KMS-11 (cell line): ENCODE measurements around the gene RPA1.

Experiments
- H2AFZ ChIP-seq: fragments of 200-600 bp; sonication (generic); 2 replicates; pipeline ENCODE4 v1.6.1; 2016; ENCODE audit warnings: antibody characterized with exemption, mixed run types, low read depth
- H3K27ac ChIP-seq: fragments of 200-600 bp; sonication (generic); 2 replicates; pipeline ENCODE4 v1.6.1; 2016; ENCODE audit warnings: mild to moderate bottlenecking, mixed run types
- H3K27me3 ChIP-seq: fragments of 200-600 bp; sonication (generic); 2 replicates; pipeline ENCODE4 v1.6.1; 2017; ENCODE audit warnings: mild to moderate bottlenecking, low read depth, mixed run types, moderate library complexity; ENCODE audit not compliant: insufficient read depth
- H3K36me3 ChIP-seq: fragments of 200-600 bp; sonication (generic); 2 replicates; pipeline ENCODE4 v1.6.1; 2017; ENCODE audit warnings: mild to moderate bottlenecking, mixed run types; ENCODE audit not compliant: insufficient read depth
- H3K4me1 ChIP-seq: fragments of 200-600 bp; sonication (generic); 2 replicates; pipeline ENCODE4 v1.6.1; 2016; ENCODE audit warnings: mild to moderate bottlenecking, low read depth, mixed run types; ENCODE audit not compliant: poor library complexity, severe bottlenecking
- H3K4me2 ChIP-seq: fragments of 200-600 bp; sonication (generic); 2 replicates; pipeline ENCODE4 v1.7.0; 2016; ENCODE audit warnings: mild to moderate bottlenecking, mixed run types
- H3K4me3 ChIP-seq: fragments of 200-600 bp; sonication (generic); IDR thresholded peaks from 2 replicates; pipeline ENCODE4 v1.6.1; 2017; ENCODE audit warnings: low read depth, low read length, mixed read lengths; ENCODE audit not compliant: insufficient read depth
- H3K79me2 ChIP-seq: fragments of 200-600 bp; sonication (generic); 2 replicates; pipeline ENCODE4 v1.6.1; 2016; ENCODE audit warnings: low read depth, mixed run types; ENCODE audit not compliant: insufficient read depth
- H3K9ac ChIP-seq: fragments of 200-600 bp; sonication (generic); 2 replicates; pipeline ENCODE4 v1.6.1; 2016; ENCODE audit warnings: mild to moderate bottlenecking, mixed run types
- H4K20me1 ChIP-seq: fragments of 200-600 bp; sonication (generic); 2 replicates; pipeline ENCODE4 v1.6.1; 2016; ENCODE audit warnings: mild to moderate bottlenecking, mixed run types; ENCODE audit not compliant: insufficient read depth
- CTCF ChIP-seq: fragments of 200-600 bp; sonication (generic); conservative IDR thresholded peaks from 2 replicates; pipeline ENCODE4 v1.6.1; 2017; ENCODE audit warnings: low read depth, mild to moderate bottlenecking, antibody characterized with exemption, low read length, moderate library complexity, mixed read lengths

RPA1 gene

GRCh38 chr17:1860978-1861377, 31.2 kb downstream of the RPA1 start:
- Histone ChIP-seq H3K27ac (no peak overlapping the region), H3K79me2 (no peaks in the 10 kb centered on the region), H3K4me1 (no peaks in the 10 kb centered on the region), H3K4me3 (no peak overlapping the region), H4K20me1 (no peaks in the 10 kb centered on the region), H3K4me2 (no peak overlapping the region), H3K27me3 (no peaks in the 10 kb centered on the region), H2AFZ (no peak overlapping the region), H3K36me3 (no peaks in the 10 kb centered on the region), H3K9ac (no peak overlapping the region)
- TF ChIP-seq CTCF = no peak

GRCh38 chr17:1861391-1862010, 31.7 kb downstream of the RPA1 start:
- Histone ChIP-seq H3K27me3 (no peaks in the 10 kb centered on the region), H3K4me2 (no peak overlapping the region), H3K9ac (no peak overlapping the region), H3K27ac (no peak overlapping the region), H4K20me1 (no peaks in the 10 kb centered on the region), H3K79me2 (no peaks in the 10 kb centered on the region), H3K36me3 (no peaks in the 10 kb centered on the region), H3K4me3 (no peak overlapping the region), H3K4me1 (no peaks in the 10 kb centered on the region), H2AFZ (no peak overlapping the region)
- no peak for TF ChIP-seq CTCF

- TF ChIP-seq CTCF = no peak; the same call in 1 of the 2 replicates
- Histone ChIP-seq H3K36me3 (no peaks in the 10 kb centered on the region), H4K20me1 (no peaks in the 10 kb centered on the region), H3K4me1 (peaks cover 19% of the 10 kb centered on the region), H3K27ac (no peak overlapping the region), H3K4me2 (no peak overlapping the region), H2AFZ (no peak overlapping the region), H3K79me2 (no peaks in the 10 kb centered on the region), H3K27me3 (no peaks in the 10 kb centered on the region), H3K4me3 (no peak overlapping the region), H3K9ac (no peak overlapping the region)
Measured at GRCh38 chr17:1865252-1866037, 35.6 kb downstream of the RPA1 start.

- no peak for TF ChIP-seq CTCF
- Histone ChIP-seq H4K20me1 (no peaks in the 10 kb centered on the region), H3K4me3 (no peak overlapping the region), H2AFZ (no peak overlapping the region), H3K27ac (no peak overlapping the region), H3K4me2 (no peak overlapping the region), H3K79me2 (no peaks in the 10 kb centered on the region), H3K36me3 (no peaks in the 10 kb centered on the region), H3K27me3 (no peaks in the 10 kb centered on the region), H3K4me1 (peaks cover 37% of the 10 kb centered on the region), H3K9ac (no peak overlapping the region)
Measured at GRCh38 chr17:1867307-1867706, 37.5 kb downstream of the RPA1 start.
